Stimulated activated CD4-positive, alpha-beta T cell treated with anti-CD3 and anti-CD28 coated beads, Interleukin-2, amount 100 ng/mL, for 24 hours (primary cell): ENCODE measurements around the gene OBSL1.

ENCODE experiments used
- DNase-seq, 2 donors: peaks; one replicate each; pipeline ENCODE4 v3.0.0-alpha.2; 2020

OBSL1 gene

DNA sequence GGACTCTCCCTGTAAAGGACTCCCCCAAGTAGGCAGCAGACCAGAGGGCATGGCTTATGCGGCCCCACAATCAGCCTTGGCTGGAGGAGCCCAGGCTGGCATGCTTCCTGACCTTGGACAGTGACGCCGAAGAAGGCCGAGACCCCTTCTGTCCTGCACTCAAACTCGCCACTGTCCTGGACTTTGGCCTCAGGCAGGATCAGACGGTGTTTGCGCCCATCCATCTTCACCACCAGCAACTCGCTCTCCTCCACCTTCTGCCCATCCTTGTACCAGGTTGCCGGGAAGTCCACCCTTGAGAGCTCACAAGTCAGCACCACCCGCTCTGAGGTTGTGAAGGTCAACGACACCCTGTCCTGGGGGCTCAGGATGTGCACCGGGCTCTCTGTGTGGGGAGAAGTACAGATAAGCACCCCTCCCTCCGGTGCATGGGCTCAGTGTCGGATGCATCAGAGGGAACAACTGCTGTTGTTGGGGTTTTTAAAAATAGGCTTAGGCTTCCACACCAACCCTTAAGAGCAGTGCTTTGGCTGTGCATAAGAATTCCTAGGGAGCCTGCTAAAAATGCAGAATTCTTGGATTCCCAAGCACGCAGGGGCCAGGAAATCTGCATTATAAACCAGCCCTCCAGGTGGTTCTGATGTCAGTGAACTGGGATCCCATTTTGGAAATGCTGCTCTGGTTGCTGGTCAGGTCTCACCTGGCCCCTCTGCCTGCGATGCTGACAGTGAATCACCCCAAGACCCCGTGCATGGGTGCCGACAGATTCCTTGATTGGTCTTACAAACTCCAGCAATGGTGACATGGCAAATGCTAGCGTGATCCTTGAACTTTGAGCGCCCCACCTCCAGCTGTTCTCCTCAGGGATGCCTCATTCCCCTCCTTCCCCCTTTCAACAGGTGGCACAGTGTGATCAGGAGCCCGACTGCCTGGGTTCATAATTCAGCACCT lies 5.9 kb downstream of the OBSL1 start:
- no peak for DNase-seq

DNA sequence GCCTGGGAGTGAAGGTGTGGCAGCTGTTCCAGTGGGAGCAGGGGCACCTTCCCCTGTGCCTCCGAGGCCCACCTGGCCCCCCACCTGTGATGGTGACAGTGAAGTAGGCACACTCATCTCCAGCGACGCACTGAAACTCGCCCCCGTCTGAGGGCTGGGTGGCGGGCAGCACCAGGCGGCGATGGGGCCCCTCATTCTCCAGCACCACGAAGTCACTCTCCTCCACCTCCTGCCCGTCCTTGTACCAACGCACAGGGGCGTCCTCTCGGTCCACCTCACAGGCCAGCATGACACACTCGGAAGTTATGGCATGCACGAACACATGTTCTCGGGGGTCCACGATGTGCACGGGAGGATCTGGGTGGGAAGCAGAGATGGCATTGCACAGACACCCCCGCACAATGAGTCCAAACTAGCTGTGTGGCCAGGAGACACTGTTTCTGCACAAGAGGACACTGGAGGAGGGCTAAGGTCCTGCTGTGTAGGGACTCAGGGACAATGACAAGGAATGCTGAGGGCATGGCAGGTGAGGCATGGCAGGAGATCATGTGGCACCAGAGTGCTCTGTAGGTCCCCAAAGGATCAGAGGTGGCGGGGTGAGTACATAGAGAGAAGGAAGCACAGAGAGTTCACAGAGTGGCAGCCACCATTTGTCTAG lies 7.9 kb downstream of the OBSL1 start:
- DNase-seq = no peak

DNA sequence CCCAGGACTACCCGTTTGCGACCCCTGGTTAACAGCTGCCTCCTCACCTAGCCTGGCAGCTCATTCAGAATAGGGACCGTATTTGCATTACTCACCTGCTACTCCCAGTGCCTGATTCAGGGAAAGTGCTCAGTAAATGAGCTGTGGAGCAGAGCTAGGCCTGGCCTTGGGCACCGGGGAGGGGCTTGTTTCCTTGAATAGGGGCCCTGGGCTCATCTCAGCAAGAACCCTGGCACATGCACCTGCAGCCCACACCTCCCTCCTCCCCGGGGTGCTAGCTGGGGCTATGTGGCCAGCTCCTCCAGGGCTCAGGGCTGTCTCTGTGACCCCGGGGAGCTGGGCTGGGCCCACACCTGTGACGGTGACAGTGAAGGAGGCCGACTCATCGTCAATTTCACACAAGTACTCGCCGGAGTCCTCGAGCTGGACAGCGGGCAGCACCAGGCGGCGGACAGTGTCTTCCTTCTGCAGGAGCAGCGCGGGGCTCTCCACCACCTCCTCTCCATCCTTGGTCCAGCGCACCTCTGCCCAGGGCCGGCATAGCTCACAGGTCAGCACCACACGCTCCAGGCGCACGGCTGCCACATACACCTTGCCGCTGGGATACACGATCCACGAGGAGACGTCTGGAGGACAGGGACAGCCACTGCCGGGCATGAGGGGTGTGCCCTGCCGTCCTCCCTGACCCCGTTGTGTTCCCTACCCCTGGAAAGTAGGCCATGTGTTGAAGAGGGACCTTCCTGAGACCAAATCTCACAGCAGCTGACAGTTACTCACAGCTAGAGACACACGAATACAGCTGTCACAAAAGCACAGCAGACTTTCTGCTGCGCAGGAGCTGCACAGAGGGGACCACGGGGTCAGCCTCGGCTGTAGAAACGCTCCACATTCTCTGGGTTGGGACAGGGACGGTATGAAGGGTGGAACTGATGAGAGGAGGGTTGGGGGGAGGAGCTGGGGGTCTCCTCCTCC lies 9.0 kb downstream of the OBSL1 start:
- no peak for DNase-seq

DNA sequence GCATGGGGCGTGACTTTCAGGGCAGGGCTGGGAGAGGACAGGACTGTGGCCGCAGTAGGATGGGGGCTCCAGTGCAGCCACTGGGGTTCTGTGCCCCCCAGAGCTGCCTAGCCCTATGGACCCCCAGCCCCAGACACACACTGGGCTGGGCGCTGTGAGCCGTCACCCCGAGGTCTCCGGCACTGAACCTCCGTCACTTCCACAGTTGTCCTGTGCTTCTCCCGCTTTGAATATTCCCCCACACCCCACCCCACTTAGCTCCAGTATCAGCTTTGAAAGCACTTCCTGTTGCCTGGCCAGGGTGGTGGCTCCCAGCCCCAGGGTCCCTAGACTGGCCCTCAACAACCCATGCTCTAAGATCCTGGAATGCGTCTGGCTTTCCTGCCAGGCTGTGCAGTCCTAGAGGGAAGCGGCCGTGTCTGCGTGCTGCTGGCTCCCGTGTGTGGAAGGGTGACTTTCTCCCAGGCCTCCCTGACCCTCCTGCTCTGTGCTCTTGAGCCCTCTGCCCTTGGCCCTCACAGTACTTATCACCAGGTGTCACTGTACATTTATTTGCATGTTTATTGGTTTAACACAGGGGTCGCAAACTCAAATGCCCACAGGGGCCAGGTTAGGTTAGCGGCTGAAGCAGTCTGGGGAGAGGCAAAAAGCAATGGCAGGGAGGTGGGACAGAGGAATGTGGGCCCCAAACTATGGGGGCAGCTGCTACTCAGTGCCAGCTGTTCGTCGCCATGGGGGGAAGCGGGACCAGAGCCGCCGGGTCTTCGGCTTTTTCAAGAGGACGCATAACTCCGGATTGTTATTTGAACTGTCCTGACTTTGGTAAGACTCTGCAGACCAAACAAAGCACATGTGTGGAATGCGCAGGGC lies 9.9 kb downstream of the OBSL1 start:
- DNase-seq = no peak

DNA sequence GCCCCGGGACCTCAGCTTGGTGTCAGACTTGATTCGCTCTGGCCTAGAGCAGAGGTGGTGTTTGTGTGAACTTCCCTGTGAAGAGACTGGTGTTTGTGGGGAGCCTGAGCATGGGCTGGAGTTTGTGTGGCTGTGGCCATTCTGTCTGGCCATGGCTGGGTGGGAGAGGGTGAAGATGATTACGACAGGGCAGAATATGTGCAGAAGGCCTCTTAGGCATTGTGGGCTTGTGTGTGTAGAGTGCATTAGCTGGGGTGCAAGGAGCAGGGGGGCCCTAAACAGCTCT lies 10.5 kb downstream of the OBSL1 start:
- DNase-seq = no peak

DNA sequence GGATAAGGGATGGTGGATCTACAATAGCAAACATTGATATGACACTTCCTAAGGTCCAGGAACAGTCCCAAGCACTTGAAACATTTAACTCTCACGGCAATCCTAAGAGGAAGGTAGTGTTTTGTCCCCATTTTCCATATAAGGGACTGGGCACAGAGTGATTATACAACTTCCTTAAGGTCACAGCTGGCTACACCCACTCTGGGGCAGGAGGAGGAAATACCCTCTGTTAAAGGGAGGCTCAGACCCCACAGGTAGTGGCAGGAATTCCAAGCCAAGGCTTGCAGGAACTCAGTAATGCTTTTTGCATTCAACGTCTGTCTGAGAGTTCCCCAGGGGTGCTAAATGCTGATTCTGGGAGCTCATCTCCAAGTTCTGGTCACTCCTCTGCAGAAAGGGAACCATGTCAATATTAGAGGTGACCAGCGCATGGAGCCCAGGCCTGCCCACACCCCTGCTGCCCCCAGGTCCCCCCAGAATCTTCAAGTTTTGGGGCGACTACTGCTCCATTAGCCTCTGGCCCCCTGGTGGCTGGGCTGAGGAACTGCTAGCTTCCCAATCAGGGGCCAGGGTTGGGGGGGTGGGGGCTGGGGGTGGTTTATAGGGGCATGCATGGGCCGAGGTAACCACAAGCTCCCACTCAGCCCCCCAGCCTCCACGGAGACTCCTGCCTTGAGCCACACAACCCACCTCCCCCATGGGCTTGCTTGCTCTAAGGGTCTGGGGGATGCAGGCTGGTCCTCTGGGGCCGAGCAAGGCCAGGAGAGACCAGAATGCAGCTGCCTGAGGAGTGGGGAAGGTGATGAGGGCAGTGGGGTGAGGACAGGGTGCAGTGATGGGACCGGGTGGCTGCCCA lies 11.1 kb downstream of the OBSL1 start:
- DNase-seq = peak in 1 of 2 donors; percentile 33

DNA sequence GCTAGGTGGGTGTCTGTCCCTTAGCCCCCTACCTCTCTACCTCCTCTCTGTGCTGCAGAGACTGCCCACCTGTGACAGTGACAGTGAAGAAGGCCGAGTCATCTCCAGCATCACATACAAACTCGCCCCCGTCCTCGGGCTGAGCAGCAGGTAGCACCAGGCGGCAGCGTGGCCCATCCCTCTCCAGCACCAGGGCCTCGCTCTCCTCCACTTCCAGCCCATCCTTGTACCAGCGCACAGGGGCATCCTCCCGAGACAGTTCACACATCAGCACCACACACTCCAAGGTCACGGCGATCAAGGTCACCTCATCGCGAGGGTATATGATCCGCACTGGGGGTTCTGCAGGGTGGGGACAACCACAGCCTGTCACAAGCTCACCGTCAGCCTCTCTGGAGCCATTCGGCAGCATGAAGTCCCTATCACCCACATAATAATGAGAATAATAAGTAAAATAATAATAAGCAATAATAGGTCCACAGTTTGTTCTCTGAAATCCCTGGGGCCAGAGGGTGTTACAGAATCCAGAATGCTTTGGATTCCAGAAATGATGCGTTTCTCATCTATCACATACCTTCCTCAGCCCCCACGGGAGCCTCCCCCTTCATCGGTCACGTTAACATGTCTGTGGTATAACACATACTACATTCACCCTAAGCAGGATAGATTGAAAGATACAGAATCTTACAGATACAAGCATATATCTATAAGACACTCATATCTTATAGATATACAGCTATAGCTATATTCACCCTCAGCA lies 12.0 kb downstream of the OBSL1 start:
- no peak for DNase-seq

DNA sequence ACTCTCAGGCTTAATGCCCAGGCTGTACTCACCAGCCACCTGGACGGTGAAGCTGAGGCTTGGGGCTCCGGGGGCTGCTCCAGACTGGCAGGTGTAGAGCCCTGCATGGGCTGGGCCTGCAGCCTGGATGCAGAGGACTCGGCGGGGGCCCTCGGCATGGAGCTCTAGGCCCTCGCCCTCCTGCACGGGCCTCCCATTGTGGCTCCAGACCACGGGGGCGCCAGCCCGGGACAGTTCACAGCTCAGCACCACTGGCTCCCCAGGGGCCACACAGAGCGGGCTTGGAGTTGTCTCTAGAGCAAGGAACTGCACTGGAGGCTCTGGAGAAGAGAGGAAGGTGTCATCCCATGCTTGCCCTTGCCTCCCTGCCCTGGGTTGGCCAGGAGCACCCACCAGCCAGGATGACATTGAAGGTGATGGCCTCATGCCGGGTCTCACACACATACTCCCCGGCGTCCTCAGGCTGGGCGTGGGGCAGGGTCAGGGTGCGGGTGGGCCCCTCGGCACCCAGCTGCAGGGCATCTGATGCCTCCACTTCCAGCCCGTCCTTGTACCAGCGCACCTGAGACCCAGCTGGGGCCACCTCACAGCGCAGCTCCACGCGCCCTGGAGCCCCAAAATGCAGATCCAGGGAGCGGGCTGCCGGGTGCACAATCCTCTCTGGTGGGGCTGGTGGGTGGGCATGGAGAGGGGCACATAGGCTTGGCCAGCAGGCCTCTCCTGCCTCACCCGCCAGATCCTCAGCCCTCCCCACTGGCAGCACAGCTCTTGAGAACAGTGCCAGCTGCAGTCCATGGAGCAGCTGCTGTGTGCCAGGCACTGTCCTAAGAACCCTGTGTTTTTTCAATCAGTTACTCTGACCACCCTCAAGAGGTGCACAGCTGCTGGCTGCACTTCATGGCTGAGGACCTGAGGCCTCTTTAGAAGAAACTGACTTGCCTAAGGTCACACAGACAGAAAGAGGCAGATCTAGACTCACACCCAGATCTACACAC lies 13.3 kb downstream of the OBSL1 start:
- no peak for DNase-seq

DNA sequence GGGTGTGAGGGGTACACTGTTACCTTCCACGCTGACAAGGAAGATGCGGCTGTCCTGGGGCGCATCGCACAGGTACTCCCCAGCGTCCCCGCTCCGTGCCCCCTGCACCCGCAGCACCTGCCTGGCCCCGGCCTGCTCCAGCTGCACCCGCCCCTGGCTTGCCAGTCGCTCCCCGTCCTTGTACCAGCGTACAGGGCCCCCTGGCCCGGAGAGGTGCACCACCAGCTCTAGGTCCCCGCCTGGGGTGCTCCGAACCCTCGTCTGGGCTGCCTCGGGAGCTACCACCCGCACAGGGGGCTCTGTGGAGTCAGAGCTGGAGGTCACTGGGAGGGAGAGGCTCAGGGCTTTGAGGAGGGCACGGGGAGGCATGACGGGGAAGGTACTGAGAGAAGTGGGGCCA lies 14.0 kb downstream of the OBSL1 start:
- DNase-seq = no peak

DNA sequence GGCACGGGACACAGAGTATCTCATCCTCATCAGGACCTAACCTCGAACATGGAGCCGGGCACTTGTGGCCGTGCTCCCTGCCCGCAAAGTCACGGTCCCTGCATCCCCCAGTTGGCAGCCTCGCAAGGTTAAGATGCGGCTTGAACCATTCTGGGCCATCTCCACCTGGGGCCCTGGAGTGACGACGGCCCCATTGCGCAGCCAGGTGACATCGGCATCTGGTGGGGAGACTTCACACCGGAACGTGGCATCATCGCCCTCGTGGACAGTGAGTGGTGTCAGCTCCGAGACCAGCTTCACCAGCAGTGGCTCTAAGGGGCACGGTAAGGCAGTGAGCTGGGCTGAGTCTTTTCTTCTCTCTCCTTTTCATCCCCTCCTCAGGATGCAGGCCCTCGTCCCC lies 14.9 kb downstream of the OBSL1 start:
- no peak for DNase-seq

DNA sequence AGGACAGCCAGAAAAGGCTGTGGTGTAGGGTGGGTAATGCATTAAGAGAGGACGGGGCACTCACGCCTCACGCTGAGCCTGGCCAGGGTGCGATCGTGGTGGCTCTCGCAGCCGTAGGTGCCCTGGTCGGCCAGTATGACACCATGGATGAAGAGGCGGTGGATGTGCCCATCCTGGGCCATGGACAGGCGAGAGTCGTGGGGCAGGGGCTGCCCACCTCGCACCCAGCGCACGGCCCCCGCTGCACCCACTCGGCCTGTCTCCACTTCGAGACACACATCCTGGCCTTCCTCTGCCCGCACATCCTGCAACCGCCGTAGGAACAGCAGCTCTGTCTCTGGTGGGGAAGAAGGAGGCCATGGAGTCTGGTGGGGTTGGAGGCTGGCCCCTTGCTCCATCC lies 15.4 kb downstream of the OBSL1 start:
- DNase-seq = no peak

DNA sequence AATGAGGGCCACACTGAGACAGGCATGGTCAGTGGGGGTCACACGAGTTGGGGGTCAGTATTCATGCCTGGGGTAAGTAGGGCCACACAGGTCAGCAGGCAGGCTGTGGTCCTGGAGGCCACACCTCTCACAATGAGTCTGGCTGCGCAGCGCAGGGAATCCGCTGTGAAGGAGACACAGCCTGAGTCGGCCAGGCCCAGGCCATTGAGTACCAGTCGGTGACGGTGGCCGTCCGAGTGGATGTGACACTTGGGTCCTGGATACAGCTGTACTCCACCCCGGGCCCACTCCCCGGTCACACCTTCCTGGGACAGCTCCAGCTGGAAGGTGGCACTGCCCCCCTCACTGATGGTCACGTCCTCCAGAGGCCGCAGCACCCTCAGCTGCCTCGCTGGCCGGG lies 17.0 kb downstream of the OBSL1 start:
- DNase-seq = no peak

DNA sequence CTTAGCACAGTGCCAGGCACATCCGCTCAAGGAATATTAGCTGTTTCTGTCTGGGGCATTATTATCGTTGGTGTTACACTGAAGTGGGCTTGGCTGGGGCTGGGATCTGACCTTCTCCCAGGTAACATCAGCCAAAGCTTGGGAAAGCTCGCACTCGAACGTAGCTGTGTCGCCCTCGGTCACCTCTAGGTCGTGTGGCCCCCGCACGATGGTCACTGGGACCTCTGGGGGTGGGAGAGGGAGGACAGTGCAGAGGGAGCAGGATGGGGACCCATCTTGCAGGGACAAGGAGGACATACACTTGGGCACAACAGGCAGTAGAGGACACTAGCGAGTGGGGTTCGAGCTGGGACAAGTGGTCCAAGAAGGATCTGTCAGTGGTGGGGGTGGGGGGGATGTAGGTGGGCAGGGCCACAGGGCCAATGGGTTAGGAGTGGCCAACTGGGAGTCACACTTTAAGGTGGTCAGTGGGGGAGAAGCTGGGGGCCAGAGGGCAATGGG lies 17.8 kb downstream of the OBSL1 start:
- no peak for DNase-seq

DNA sequence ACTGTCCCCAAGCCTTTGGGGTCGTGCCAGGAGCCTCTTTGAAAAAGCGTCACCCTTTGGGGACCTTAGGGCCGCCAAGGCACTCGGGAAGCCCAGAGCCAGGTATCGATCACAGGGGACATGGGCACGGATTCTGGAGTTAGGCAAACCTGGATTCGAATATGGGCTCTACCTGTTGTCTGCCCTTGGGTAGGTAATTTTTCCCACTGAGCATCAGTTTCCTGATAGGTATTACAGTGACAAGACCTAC lies 18.2 kb downstream of the OBSL1 start:
- no peak for DNase-seq

DNA sequence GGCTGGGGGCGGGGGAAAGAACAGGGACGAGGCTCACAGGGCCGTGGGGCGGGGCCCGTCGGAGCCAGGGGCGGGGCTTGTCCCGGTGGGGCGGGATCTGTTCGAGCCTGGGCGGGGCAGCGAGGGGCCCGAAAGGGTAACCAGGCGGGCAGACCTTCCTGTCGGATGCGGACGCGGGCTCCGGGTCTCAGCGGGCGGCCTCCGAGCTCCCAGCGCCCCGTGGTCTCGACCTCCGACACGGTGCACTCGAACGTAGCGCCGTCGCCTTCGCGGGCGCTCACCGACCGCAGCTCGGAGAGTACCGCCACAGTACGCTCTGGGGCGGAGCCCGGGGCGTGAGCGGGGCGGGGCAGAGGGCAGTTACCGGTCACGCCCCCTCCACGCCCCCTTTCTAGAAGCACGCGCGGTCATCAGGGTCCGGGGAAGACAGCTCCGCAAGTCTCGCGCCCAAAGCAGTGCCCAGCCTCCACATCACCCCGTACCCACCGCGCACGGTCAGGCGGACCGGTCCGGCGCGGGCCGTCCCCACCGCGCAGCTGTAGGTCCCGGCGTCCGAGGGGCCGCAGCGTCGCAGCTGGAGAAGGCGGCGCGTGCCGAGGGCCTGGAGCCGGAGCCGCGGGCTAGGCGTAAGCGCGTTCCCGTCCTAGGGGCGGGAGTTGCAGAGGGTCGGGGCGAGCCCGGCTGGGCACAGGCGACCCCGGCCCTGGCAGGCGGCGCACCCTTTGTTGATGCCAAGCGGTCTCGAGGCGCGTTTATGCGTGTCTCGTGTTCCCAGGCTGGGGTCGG lies 18.8 kb downstream of the OBSL1 start:
- DNase-seq = peak; percentile 84 to 87

DNA sequence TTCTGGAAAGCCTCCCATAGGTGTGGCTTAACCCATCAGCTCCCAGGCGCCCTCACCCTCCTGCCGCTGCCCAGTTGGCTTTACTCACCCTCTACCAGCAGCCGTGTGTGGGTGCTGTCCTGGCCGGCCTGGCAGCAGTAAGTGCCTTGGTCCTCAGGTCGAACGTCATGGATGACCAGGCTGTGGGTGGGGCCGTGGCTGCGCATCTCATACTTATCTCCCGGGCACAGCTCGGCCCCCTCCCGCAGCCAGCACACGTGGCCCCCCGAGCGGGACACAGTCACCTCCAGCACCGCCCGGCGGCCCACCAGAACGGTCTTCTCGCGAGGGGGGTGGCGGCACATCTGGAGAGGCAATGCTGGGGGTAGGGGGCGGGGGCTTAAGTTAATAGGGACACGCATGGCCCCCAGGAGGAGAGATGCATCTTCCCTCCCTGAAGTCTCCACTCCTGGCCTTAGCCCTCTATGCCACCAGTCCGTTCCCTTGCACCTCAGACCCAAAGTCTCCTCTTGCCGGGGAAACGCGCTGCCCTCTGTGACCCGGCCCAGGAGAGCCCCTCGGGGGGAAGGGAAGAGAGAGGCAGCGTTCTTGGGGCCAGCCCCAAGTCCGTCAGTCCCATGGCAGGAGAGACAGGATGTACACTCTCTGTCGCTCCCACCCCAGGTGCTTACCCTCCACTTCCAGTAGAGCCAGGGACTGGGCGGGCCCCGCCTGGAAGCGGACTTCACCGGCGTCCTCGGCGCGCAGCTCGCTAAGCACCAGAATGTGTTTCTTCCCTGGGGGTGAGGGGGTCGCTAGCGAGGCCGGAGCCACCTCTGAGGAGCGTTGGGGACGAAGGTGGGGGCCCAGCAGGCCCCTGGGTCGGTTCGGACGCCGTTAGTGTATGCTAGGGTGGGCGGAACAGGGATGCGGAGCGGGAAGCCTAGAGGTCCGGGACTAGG lies 19.6 kb downstream of the OBSL1 start:
- DNase-seq = peak in 1 of 2 donors; percentile 27

DNA sequence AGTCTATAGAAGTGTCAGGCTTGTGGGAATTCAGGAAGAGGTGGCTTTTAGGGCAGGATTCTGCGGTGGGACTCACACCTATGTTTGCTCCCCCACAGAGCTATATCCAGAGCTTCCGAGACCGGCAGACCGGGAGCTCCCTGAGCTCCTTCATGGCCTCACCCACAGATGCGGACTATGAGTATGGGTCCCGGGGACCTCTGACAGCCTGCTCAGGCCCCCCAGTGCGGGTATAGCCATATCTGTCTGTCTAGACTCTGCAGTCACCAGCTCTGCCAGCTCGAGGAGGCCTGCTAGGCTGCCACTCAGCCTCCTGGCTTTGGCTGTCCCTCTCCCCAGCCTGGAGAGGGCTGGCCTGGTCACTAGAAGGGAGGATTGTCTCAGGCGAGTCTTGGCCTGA lies 21.7 kb downstream of the OBSL1 start:
- DNase-seq = no peak
